HG02870 (cell line): ENCODE results near the gene MAST3.

Source experiments
- ATAC-seq: cut with Tn5 transposase; IDR thresholded peaks from one replicate; pipeline ENCODE4 v1.9.1; 2021; ENCODE audit warnings: mild to moderate bottlenecking, moderate library complexity; ENCODE audit not compliant: unreplicated experiment

The MAST3 gene

DNA sequence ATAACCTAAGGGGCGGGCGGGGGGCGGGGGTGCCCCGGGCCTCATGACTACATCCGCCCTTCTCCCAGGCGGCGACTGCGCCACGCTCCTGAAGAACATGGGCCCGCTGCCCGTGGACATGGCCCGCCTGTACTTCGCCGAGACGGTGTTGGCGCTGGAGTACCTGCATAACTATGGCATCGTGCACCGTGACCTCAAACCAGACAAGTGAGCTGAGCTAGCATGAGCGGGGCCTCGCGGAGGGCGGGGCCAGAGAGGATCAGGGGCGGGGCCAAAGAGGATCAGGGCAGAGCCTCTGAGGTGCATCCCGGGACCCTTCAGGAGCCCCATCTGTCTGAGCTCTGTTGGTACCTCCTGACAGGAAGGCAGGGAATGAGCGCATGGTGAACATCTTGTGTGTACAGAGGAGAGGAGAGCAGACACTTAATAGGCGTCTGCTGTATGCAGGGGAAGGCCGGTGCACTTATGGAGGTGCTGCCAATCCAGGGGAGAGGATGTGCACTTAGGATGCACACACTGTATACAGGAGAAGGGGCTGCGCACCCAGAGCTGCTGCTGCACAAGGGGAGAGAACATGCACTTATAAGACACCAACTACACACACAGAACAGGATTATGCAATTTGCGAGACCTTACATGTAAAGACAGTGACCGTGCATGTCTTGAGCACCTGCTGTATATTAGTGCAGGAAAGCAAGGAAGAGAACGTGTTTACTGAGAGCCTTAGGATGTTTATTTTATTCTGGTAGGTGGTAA, 34.4 kb downstream of the MAST3 start:
- no peak for ATAC-seq

DNA sequence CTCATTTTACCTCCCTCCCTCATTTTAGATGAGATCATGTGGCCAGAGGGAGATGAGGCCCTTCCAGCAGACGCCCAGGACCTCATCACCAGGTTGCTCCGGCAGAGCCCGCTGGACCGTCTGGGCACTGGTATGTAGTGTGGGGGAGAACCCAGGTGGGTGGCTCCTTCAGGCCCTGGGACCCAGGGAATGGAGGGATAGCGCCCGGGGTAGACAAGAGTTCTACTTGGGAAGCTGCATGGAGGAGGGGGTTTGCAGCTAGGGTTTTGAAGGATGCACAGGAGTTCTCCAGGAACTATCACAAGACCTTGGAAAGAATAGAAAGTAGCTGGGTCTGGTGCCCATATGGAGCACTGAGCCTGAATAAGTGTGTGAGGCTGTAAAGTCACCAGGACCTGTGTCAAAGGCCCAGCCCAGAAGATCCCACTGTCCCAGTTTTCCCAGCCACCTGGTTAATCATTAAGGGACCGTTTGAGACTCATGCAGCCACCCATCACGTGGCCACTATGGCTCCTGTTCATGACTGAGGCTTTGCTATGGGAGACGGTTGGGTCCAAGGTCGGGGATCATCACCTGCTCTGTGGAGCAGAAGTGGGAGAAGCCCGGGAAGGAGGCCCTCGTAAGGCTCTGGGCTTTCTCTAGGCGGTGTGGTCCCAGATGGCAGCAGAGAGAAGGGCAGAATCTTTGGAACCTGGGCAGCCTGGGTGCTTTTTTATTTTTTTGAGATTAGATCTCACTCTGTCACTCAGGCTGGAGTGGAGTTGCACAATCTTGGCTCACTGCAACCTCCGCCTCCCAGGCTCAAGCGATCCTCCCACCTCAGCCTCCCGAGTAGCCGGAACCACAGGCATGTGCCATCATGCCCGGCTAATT, 38.4 kb downstream of the MAST3 start:
- no peak for ATAC-seq

DNA sequence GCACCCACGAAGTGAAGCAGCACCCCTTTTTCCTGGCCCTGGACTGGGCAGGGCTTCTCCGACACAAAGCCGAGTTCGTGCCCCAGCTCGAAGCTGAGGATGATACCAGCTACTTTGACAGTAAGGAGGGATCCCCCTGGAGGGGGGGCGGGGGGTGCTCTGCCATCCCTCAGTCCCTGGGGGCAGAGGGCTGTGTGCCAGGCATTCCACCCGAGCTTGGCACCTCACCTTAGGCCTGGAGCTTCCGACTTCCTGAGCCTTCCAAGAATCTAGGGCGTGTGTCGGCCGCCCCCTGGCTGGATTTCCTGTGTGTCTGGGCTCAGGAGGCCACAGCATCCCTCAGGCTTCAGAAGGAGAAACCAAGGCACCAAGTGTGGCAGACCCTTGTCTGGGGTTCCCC, 39.7 kb downstream of the MAST3 start:
- no peak for ATAC-seq

DNA sequence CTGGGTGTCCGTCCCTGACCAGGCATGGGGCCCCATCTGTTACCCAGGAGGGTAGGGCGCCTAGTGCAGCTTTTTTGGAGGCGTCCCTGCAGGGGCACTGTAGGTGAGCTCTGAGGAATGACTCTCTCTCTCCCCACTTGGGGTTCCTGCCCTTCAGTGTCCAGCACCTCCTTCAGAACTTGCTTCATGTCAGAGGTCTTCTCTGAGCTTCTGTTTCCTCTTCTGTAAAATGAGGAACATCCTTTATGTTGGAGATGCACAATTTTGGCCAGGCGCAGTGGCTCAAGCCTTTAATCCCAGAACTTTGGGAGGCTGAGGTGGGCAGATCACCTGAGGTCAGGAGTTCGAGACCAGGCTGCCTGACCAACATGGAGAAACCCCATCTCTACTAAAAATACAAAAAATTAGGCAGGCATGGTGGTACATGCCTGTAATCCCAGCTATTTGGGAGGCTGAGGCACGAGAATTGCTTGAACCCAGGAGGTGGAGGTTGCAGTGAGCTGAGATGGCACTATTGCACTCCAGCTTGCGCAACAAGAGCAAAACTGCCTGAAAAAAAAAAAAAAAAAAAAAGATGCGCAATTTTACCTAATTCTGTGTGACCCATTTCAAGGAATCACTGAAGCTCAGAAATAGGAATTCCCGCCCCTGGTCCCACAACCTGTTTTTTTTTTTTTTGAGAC, 40.2 kb downstream of the MAST3 start:
- no peak for ATAC-seq

DNA sequence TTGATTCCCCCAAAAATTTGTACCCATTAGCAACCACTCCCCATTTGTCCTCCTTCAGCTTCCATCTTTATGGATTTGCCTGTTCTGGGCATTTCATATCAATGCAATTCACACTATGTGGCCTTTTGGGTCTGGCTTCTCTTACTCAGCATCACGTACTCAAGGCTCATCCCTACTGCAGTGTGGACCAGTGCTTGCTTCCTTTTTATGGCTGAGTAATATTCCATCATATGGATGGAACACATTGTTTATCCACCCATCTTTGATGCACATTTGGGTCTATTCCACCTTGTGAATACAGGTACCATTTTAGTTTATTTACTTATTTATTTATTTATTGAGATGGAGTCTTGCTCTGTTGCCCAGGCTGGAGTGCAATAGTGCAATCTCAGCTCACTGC, 42.9 kb downstream of the MAST3 start:
- no peak for ATAC-seq

DNA sequence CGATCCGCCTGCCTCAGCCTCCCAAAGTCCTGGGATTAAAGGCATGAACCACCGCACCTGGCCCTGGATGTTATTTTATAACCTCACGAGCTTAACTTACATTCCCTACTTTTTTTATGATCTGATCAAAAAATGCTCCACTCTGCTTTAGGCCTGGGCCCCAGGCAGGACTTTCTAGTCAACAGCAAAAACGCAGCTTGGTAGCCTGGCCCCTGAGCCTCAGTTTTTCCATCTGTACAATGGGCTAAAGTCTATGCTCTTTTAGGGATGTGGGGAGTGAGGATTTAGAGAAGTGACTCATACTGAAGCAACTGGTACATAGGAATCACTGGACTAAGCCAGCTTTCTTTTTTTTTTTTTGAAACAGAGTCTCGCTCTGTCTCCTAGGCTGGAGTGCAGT, 43.5 kb downstream of the MAST3 start:
- ATAC-seq, result no peak

DNA sequence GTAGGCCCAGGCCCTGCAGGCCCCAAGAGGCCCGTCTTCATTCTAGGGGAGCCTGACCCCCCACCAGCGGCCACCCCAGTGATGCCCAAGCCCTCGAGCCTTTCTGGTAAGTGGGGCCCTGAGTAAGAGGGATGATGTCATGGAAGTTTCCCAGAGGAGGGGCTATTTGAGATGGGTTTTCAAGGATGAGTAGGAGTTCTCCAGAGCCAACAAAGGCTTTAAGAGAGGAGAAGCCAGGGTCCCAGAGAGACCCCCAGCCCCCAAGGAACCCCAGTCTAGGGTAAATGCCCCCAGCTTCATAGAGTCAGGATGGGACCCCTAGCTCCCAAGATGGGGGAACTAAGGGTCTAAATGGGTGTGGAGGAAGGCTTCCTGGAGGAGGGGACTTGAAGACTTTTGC, 46.3 kb downstream of the MAST3 start:
- ATAC-seq, result no peak

DNA sequence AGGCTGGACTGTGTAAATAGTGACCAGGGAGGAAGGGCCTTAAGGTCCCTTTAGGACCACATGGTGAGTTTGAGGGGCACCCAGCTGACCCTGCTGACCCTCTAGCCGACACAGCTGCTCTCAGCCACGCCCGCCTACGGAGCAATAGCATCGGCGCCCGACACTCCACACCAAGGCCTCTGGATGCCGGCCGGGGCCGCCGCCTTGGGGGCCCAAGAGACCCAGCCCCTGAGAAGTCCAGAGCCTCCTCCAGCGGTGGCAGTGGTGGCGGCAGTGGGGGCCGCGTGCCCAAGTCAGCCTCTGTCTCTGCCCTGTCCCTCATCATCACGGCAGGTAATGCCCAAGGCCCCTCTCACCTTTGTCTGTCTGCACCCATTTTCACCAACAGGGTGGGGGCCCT, 46.8 kb downstream of the MAST3 start:
- ATAC-seq, result no peak

DNA sequence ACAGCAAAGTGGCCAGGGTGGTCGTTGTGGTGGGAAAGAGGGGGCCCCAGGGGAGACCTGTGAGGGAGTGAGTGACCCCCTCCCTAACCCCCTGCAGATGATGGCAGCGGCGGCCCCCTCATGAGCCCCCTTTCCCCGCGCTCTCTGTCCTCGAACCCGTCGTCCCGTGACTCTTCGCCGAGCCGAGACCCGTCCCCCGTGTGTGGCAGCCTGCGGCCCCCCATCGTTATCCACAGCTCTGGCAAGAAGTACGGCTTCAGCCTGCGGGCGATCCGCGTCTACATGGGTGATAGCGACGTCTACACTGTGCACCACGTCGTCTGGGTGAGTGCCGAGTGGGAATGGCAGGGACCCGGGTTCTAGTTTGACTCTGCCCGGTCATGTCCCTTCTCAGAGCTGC, 47.3 kb downstream of the MAST3 start:
- no peak for ATAC-seq

DNA sequence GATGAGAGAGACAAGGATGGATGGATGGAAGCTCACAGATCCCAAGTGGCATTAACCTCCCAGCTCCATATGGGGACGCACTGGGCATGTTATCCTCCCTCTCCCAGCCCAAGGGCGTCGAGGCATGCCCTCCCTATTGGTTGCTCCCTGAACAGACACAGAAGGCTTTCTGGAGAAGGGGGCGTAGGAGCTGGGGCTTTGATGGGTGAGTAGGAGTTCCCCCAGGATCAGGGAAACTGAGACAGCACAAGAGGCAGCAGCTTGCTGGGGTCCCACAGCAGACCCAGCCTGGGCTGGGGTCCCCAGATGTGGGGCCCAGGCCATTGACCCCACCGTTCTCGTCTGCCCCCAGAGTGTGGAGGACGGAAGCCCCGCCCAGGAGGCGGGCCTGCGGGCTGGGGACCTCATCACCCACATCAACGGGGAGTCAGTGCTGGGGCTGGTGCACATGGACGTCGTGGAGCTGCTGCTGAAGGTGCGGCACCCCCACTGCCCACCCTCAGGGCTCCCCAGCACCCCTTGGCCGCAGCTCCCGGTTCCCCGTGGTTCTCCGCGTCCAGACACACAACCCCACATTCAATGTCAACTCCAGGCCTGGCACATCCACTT, 47.9 kb downstream of the MAST3 start:
- no peak for ATAC-seq

DNA sequence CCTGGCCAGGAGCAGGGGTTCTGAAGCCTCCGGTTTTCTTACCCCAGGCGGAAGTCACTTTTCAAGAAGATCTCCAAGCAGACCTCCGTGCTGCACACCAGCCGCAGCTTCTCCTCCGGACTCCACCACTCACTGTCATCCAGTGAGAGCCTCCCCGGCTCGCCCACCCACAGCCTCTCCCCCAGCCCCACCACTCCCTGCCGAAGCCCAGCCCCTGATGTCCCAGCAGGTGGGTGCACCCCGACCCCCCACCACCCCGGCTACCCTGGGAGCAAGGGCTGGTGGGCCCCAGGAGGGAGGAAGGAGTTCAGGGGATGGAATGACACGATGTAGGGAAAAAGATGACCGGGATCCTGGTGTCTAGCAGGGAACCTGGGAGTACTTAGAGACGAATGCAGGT, 49.8 kb downstream of the MAST3 start:
- no peak for ATAC-seq

DNA sequence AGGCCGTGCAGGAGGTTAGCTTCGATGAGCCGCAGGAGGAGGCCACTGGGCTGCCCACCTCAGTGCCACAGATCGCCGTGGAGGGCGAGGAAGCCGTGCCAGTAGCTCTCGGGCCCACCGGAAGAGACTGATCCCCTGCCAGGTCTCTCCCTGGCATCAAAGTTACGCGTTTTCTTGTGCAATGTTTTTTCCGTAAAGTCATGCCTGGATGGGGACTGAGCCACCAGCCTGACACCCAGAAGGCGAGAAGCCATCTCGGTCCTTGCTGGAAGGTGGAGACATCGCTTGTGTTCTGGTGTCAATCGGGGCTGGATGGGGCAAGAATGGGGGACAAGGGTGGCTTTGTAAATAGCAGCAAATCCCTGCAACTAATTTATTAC, 52.0 kb downstream of the MAST3 start:
- ATAC-seq, result no peak

DNA sequence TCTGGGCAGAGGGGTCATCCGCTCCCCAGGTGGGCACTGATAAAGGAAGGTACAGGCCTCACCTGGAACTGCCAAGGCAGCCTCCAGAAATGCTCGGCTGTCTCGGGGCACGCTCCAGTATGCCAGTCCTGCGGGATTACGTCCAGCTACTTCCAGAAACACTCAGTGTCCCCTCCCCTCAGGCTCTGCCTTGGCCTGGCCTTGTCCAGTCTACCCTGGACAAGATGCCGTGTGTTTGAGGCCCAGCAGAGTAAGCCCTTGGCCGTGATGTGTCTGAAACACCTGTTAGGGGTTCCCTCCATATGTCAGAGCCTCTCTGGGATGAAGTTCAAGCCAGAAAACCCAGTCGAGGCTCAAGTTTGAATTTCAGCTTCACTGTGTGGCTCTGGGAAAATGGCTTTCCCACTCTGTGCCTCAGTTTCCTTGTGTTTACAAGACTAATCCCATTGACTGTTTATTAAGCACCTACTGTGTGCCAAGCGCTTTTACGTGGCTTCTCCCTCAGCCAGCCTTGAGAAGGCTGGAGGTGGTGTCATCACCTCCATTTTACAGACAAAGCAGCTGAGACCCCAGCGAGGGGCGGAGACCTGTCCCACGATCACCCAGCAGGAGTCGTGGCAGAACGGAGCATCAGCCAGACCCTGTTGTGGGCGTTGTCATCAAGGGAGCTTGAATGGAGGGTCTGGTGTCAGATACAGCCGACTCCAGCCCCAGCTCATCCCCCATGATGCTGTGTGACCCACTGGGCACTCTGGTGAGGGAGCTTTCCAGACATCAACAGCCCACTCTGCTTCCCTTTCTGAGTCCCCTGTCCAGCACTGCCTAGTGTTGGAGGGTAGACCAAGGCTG, 53.4 kb downstream of the MAST3 start:
- no peak for ATAC-seq

DNA sequence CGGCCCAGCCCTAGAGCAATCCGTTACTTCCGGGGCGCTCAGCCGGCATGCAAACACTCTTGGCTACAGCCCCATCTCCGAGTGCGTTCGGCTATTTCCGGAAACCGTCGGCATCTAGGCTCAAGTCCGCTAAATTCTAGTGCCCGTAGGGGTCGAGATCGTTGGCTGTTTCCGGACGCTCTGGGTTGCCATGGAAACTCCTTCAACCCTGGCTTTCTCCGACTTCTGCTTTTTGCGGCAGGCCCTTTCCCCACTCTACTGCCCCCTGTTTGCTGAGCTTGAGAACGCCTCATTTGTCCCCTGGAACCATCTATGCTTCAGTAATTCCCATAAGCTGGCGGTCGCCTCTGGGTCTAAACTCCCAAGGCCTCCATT, 54.9 kb downstream of the MAST3 start:
- peak; percentile 61 for ATAC-seq

DNA sequence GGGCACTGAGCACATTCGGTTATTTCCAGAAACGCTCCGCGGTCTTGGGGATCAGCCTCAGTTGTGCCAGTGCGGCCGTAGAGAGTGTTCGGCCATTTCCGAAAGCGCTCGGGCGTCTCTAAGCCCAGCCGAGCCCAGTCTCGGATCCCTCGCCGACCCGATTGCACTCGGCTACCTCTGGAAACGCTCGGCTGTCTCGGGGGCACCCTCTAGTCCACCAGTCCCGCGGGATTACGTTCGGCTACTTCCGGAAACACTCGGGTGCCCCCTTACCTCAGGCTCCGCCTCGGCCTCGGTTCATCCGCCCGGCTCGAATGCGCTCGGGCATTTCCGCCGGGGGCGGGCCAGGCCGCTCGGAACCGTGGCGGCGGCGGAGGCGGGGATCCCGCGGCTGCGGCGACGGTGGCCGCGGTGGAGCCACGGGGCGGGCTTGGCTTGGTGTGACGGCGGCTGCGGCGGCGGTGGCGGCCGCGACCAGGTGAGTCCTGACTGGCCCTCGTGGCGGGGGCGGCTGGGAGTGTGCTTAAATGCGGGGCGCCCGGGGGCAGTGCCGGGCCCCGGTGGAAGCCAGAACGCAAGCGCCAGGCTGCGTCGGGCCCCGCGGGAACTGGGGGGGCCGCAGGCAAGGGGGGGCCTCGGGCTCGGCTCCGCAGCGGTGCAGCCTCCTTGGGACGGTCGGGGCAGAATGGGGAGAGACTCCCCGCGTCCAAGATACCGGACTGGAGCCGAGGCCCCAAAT, 55.4 kb downstream of the MAST3 start, which contains the start of gene PIK3R2:
PIK3R2 (plus strand) TSS at position 347 of the 739 bp plus-strand sequence. CDS start 2,717 bp downstream, outside the sequence.
- ATAC-seq, result peak; percentile 68

DNA sequence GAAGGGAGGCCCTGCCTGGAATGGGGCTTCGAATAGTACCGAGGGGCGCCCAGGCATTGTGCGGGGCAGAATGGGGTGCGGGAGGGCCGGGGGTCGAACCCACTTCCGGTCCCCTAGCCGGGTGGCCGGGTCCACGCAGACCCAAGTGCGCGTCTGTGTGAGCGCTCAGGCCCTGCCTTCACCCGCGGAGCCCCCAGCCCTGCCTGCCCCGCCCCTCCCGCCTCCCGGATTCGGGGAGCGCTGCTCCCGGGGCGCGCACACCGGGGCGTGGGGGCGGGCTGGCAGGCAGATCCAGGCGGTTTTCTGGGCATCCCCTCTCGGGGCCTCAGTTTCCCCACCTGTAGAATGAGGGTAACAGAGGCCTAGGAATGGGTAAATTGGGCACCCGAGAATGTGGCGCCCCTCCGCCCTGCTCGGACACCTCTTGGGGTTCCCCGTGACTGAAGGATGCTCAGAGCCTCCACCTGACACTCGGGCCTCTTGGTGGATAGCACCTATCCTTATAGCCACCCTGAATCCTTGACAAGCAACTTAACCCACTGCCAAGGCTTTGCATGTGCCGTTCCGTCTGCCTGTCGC, 56.1 kb downstream of the MAST3 start:
- ATAC-seq, result no peak

DNA sequence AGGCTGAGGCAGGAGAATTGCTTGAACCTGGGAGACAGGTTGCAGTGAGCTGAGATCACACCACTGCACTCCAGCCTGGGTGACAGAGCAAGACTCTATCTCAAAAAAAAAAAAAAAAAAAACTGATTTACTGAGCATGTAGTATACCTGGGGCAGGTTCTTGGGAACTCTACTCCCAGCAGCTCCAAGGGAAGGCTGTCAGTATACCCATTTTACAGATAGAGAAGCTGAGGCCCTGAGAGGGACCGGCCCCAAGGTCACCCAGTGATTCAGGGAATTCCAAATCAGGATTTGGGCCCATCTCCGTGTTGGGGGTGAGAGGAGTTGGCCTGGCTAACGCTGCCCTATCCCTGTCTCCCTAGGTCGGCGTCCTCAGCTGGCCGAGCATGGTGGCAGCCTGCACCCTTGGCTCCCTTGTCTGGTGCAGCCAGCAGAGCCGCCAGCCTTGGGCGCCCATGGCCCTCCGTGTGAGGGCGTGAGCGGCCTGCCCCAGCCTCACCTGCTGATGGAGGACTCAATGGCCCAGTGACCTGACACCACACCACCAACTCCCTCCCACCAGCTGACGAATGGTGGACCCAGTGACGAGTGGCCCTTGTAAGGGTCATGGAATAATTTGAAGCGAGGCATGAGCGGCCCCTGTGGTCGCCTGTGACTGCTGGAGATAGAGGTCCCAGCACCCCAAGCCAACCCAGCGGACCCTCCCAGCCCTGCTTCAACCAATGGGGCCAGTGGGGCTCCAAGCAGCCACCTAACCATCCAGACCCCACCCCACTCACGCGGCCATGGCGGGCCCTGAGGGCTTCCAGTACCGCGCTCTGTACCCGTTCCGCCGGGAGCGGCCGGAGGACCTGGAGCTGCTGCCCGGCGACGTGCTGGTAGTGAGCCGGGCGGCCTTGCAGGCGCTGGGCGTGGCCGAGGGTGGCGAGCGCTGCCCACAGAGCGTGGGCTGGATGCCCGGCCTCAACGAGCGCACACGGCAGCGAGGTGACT, 57.8 kb downstream of the MAST3 start:
- ATAC-seq, result no peak

DNA sequence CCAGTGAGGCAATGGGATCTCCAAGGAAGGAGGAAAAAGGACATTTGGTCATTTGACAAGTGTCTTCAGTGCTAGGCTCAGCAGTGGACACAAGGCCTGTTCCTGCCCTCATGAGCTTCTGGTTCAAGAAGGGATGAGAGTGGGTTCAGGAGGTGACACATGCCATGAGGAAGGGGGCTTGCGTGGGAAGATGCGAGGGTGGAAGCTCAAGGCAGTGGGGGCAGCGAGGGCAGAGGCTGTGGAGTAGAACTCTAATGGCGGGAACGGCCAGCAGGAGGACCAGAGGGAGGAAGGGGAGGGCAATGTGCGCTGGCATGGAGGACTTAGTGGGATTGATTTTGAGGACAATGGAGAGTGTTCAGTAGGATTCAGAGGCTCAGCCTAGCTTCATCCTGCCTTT, 58.7 kb downstream of the MAST3 start:
- no peak for ATAC-seq
